HG03139 (cell line): ENCODE measurements around the gene RGS3.

Experiments used
- ATAC-seq: cut with Tn5 transposase; IDR thresholded peaks from one replicate; pipeline ENCODE4 v1.9.1; 2021; ENCODE audit not compliant: unreplicated experiment

Gene RGS3

DNA sequence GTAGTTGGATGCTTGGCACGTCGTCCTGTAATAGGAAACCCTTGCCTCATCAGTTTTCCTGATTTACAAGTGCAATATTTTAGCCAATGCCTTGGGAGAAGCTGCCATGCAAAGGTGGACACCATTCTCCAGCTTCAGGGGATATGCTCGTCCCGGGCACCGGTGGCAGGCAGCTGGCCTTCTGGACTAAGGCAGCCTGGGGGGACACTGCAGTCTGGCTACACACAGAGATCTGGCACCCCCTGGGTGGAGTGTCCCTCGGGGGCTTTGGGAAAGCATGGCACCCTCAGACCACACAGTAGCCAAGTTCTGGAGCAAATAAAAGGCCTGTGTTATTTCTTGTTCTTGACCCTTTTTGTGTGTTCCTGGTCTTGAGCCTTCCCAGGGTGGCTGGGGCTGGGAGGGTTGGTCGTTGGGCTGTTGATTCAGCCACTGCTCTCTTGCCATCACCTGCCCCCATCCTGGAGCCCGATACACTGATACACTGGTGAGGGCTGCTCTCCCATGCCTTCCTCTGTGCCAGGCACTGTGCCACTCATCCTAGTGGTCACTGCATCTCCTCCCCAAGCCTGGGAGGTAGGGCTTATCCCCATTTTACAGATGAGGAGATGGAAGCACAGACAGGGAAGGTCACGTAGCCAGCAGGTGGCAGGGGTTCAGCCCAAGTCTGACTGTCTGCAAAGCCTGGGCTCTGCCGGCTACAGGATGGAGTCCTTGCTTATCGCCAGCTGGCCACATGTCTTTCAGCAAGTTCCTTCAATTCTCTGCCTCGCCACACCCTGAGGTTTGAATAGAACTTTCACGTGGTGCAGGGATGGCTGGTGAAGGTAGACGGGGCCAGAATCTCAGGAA is 134.1 kb downstream of the RGS3 start:
- ATAC-seq, result no peak

GRCh38 chr9:113598451-113598850 is 134.9 kb downstream of the RGS3 start:
- ATAC-seq, result no peak

DNA sequence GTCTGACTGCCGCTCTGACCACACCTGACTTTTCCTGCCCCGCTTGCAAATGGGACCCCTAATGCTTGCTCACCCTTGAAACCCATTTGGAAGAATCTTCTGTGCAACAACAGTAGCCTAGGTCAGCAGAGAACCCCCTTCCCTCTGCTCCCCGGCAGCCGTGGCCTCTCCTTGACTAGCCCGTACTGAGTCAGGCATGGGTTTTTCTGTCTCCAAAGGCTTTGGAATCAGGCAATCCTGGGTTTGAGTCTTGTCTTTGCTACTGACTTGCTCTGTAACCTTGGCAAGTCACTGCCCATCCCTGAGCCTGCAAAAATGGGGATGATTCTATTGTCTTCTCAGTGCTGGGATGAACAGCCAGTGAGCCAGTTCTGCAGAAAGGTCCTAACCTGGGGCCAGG is 135.4 kb downstream of the RGS3 start:
- no peak for ATAC-seq

DNA sequence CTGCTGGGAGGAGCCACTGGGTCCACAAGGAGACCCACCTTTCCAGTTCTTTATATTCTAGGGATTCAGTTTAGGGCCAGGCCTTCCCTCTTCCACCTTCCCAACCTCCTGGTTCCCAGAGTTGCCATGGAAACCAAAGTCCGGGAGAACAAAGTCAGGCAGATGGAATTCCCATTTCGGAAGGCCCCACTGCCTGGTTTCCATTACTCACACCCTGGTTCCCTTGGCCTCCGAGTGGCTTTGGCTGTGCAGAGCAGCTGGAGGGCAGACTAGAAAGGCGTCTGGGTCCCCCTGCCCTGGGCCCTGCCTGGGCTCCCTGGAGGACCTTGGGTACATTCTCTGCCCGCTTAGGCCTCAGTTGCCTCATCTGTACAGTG is 136.1 kb downstream of the RGS3 start:
- ATAC-seq, result no peak

GRCh38 chr9:113600023-113600823 is 136.7 kb downstream of the RGS3 start:
- no peak for ATAC-seq

- ATAC-seq, result no peak
These were observed 137.5 kb downstream of the RGS3 start for GRCh38 chr9:113600871-113601614.

GRCh38 chr9:113601656-113602055 is 138.1 kb downstream of the RGS3 start:
- no peak for ATAC-seq

DNA sequence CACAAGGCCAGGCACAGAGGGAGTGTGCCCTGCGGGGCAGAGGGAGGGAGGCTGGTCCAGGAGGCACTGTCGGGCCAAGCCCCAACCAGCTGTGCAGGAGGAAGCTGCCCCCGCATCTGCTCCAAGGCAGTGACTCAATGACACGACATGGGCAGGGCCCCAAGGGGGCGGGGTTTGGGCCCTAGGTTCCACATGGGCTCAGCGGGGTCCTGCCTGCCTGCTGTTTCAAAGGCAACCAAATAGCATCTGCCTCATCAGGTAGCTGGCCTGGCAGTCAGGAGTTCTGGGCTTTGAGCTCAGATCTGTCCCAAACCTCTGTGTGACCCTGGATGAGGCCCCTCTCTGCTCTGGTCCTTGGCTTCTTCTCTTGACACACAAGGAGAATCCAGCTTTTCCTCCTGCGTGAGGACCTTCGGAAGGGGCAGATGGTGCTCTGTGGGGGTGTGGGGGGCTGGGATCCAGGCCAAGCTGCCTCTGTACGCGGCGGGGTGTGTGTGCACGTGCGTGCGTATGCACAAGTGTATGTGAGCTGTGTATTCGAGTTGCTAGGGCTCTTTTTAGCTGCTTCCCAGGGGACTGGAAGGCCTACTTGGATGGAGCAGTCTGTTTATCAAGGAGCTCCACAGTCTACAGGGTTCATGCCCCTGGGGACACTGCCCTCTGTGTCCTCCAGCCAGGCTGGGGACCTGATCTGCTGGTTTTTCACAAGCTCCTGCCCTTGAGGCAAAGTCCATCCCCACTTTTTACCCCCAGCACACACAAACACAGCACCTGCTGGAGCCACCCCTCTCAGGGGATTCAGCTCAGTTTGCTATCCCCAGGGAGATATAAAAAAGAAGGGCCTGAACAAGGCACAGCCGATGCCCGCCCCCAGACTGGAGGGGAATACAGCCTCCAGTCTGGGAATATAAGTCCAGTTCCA is 138.9 kb downstream of the RGS3 start:
- peak; percentile 72 for ATAC-seq

DNA sequence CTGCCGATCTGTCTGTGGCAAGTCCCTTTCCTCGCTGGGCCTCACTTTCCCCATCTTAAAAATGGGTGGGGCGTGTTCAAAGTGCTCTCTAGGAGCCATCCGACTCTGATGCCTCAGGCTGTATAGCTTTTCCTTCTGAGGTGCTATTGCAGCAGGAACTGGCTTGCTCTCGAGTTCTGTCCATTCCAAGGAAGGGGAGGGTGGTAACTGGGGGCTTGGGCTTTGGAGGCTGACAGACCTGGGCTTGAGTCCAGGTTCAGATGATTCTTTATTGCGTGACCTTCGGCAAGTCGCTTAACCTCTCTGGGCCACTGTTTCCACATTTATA is 139.5 kb downstream of the RGS3 start:
- ATAC-seq, result no peak

DNA sequence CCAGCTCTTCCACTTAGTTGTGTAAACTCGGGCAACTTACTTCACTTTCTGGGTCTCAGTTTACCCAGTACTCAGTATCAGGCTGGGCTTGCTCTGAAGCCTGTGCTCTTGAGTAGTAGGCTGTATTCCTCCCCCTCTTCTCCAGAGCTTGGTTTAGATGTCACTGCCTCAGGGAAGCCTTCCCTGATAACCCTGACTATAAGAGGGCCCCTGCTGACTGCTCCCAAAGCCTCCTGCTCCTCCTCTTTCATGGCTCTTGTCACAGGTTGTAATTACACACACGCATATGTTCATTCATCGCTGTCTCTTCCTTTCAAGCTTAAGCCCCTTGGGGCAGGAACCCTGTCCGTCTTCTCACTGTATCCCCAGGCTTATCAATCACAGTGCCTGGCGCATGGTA is 140.2 kb downstream of the RGS3 start:
- ATAC-seq, result no peak

DNA sequence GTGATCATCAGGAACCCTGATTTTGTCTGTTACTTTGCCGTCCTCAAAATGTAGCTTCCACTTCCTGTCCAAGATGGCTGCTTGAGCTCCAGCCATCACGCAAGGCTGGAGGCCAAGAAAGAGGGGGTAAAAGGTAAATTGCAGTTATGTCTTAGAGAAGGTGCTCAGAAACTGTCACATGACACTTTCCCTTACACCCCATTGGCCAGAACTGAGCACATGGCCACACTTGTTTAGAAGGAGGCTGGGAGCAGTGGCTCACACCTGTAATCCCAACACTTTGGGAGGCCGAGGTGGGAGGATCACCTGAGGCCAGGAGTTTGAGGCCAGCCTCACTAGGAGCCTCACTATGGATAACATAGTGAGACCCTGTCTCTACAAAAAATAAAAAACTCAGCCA is 140.9 kb downstream of the RGS3 start:
- no peak for ATAC-seq

DNA sequence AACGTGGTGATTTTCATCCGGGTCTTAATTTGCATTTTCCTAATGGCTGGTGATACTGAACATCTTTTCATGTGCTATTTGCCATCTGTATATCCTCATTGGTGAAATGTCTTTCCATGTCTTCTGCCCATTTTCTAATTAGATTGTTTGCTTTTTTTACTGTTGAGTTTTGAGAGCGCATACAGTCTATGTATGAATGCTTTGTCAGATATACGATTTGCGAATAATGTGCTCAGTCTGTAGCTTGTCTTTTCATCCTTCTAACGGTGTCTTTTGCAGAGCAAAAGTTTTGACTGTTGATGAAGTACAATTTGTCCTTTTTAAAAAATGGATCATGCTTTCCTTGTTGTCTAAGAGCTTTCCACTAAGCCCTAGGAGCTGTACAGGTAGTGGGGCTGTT is 143.0 kb downstream of the RGS3 start:
- no peak for ATAC-seq

- ATAC-seq, result no peak
These were observed 144.7 kb downstream of the RGS3 start for GRCh38 chr9:113608082-113608685.

DNA sequence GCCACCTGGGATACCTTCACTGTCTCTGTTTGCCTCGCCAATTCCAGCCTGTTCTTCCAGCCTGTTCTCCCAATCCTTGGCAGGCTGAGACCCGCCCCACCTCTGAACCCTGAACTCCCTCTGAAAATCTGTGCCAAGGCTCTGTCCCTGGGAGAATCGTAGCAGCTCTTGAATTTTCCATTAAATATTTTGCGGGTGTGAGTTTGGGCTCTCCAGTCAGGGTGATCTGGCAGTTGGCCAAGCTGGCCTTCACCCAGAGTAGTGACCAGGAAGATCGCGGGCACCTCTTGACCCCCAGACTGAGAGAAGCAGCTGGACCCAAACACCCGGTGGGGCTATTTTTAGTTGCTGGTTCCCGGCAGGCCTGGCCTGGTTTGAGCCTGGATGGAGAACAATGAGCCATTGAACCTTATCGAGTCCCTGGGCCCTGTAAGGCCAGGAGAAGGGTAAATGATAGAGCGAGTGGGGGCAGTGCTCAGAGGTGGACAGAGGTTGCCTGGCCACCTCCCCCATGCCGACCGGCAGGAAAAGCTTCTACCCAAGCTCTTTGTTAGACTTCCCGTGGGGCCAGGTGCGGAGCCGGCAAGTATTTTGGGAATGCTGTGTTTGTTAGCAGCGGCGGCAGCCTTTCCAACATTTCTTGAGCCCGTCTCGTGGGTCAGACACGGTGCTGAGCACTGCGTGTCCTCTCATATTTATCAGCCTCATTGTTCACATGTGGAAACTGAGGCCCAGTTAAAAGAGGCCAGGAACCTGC is 146.2 kb downstream of the RGS3 start:
- no peak for ATAC-seq

DNA sequence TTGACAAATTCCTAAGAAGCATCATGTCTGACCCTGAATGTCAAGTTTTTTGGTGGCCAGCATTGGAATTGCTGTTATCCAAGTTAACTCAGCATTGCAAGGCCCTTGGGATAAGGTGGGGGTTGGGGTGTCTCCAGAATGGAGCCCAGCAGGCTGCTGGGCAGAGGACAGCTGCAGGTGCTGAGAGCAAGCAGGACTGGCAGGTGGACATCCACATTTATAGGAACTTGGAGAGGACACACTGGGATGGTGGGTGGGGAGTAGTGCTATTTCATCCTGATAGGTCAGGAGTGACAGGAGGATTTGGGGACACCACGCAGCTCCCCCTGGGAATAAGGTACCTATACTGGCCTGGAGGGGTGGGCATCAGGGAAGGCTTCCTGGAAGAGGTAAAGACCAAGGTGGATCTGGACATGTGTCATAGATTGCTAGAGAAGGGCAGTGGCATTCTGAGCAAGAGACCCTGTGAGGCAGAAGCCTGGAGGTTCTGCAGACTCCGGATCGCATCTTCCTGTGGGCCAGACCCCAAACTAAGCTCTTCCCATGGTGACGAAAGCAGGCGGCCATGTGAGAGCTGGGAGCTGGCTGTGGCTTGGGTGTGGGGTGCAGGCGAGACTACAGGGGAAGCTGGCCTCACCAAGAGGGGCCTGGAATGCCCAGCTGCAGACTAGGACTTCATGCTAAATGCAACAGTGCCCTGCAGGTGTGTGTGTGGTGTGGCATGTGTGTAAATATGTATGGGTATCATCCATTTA is 148.1 kb downstream of the RGS3 start:
- no peak for ATAC-seq

DNA sequence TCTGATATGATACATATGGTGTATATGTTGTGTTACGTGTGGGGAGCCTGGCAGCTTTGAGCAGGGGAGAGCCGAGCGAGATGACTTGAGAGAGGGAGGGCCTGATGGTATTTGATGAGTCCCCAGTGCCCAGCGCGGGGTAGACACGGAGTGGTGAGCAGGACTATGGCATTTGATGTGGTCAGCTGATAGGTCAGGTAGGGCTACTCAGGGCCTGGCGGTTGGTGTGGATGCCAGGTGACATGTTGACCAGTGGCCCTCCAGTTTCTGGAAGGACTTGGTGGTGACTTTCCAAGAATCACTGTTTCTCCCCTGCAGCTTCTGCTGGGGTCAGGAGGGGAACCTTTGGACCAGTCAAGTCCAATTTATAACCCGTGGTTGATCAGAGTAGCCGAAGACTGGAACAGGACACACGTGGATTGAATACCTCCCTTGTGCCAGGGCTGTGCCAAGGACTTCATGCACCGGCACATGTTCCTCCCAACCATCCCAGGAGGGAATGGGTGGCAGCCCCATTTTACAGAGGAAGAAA is 148.8 kb downstream of the RGS3 start:
- ATAC-seq, result no peak

DNA sequence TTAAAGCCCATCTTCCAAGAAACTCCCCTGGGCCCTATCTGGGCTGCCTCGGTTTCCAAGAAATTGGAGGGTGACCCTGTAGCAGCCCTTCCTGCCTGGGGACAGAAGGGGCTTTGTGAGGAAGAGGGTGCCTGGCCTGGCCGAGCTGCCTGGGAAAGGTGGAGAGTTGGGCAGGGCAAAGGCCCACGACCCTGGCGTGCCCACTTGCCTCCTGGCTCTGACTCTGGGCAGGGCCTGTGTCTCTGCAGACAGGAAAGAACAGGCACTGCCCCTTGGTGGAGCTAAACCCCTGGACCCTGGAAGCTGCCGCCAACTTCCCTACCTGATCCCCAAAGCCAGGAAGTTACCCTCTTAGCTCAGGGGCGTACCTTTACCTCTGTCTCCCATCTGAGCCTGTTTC is 149.3 kb downstream of the RGS3 start:
- no peak for ATAC-seq

DNA sequence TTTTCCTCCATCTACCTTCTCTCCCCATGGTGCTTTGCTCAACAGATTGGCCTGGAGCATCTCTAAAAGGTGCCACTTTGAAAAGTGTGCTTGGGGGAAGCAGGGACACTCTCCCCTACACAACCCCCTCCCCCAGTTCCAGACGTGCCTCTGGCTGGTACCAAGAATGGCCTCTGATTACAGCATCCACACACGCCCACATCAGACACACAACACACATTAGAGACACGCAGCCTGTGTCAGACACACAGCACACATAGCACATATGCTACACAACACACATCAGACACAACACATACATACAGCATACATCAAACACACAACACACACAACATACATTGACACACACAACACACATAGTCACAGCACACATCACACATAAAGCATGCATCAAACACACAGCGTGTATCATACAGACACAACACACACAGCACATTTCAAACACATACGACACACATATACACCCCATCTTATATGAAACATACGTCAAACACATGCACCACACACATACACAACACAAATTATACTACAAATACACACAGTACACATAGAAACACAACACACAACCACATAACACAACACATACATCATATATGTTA is 150.4 kb downstream of the RGS3 start:
- ATAC-seq, result no peak
